Islet of Langerhans (tissue), 1 donor: ENCODE data around the gene OR5M8.

ENCODE experiments used
- FAIRE-seq: peaks from one replicate; lab custom pipeline; 2011; peaks lifted over from hg19 to GRCh38; lab: Jason Lieb, UNC

OR5M8 gene

GRCh38 chr11:56491270-56491669, at the start of gene OR5M8:
Gene OR5M8, minus strand, starts transcription at chr11:56491370. Its CDS starts 0 bp downstream, at chr11:56491370.
- FAIRE-seq, result no peak

DNA sequence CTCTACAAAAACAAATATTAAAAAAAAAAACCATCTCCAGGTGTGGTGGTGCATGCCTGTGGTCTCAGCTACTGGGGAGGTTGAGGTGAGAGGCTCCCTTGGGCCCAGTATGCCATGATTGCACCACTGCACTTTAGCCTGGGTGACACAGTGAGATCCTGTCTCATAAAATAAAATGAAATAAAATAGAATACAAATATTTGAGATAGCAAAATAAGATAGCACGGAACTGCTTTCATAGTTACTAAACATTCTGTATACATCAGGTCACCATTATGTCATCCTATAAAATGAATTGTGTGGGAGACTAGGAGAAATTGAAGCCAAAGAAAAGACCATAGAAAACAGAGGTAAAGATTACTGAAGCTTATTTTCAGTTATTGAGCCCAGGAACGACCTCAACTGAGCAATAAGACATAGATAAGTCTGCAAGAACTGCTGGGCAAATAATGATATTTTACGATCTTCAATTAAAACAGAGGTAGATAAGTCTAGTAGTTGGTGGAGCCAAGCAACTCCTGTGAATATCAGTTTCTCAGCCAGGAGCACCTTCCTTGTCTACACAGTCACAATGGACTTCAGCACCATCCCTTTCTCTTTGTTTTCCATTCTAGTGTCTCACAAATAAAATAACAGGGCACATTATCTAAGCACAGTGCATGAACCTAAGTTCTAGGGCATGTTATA, 42.0 kb upstream of the OR5M8 start:
- no peak for FAIRE-seq

DNA sequence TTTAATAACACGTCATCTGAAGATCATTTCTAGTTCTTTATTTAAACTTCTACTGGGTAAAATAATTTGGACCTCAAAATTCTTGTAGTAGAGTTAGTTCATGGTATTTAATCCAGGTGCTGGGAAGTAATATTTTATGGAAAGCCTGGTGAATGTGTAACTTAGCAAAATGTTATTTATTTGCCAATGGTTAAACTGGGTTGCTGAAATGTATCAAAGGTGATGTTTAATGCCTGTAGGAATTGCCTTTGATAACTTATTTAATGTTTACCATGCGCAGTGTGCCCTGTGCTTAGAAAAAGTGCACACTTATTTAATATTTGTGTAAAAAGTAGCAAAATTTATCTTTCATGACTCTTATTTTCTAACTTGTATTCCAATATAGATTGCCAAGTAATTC, 40.7 kb upstream of the OR5M8 start:
- FAIRE-seq, result no peak

GRCh38 chr11:56522008-56522407, 30.8 kb upstream of the OR5M8 start:
- no peak for FAIRE-seq

DNA sequence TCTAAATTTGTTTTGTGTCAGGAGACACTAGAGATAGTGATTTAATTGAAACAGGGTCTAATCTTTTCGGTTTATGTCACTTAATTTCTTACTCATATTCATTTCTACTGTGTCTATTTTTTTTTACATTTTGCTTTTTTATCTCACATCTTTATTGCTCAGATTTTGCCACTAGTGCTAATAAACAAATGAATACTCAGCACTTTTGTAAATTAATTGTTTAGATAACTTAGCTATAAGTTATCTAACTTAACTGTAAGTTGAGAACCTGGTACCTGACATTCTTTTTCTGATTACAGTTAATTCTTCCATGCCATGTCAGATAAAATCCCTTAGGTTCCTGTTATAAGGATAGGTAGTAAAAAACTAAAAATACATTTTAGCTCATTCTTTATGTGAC, 22.1 kb upstream of the OR5M8 start:
- FAIRE-seq, result no peak

GRCh38 chr11:56509439-56509838, 18.3 kb upstream of the OR5M8 start:
- no peak for FAIRE-seq

DNA sequence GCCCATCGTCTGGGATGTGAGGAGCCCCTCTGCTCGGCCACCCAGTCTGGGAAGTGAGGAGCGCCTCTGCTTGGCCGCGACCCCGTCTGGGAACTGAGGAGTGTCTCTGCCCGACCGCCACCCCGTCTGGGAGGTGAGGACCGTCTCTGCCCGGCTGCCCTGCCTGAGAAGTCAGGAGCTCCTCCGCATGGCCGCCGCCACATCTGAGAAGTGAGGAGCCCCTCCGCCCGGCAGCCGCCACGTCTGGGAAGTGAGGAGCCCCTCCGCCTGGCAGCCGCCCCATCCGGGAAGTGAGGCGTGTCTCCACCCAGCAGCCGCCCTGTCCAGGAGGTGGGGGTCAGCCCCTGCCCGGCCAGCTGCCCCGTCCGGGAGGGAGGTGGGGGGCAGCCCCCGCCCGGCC, 5.8 kb upstream of the OR5M8 start:
- FAIRE-seq, result no peak

DNA sequence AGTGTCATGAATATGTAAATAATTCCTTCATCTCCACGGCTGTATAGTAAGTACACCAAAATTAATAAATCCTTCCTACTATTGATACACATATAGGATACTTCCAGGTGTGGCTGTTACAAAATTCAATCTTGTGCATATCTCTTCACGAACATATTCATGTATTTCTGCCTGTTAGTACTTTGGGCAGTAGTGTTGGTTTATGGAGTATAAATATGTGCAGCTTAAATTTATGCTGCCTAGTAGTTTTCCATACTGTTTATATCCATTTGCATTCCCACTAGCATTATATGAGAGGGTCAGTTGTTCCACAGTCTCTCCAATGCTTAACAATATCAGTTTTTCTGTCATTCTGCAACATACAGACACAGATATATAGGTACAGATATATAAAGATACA, 3.9 kb upstream of the OR5M8 start:
- no peak for FAIRE-seq

DNA sequence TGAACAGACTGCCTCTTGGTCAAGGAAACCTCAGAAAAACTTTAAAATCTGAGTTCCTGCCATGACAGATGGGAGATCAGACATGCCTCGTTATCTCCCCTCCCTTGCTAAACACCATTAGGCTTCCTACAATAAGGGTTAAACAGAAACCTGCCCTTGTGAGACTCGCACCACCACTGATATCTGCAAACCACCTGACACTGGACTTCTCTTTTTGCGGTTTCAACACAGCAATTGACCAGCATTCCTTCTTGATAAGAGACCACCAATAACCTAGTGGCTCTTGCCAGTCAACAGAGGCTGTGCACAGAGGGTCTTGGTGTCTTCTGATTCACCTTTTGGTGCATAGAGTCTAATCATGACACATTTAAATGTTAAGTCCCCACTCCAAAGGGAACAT, 4.4 kb downstream of the OR5M8 start:
- no peak for FAIRE-seq

GRCh38 chr11:56474729-56475235, 16.4 kb downstream of the OR5M8 start:
- no peak for FAIRE-seq

DNA sequence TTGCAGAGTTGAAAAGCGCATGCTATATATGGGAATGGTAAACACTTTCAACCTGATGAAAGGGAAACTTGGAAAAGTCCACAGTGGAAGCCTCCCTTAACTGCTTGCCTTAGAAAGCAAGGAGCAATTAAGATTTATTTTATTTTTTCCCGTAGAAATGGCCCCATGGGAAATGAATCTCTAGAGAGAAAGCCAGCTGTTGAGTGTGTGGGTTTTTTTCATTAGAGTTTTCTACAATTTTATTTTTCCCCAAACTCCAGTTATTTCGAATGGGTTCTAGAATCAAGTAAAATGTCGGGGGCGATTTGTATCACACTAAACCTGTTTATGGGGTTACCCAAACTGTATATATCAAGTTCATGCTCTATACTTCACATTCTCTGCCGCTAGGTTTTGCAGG, 17.9 kb downstream of the OR5M8 start, which contains the start of gene OR5M3:
OR5M3 (minus strand) TSS at position 101 of the 400 bp plus-strand sequence. CDS start 2,855 bp downstream, outside the sequence.
- FAIRE-seq, result no peak

DNA sequence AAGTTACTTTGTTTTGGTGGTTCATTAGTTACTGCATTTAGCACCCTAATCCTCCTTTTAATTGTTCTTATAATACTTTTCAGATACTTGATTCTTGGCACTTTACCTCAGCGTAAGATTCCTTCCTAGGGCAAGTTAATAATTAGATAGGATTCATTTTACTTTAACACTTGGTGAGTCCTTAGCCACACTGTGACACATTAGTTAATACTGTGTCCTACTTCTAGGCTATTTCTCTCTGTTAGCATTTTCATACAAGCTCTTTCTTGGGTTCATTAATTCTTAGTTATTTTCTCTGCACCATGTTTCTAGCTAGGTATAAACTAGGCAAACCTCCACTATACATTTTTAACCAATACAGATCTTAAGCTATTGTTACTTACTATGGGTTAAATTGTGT, 34.1 kb downstream of the OR5M8 start:
- no peak for FAIRE-seq

GRCh38 chr11:56453521-56453920, 37.6 kb downstream of the OR5M8 start:
- no peak for FAIRE-seq
